ENCODE results near the gene LDLRAD4.

LDLRAD4 gene

GRCh38 chr18:13252686-13253410 is 34.3 kb downstream of the LDLRAD4 start:
- DNase-seq (ENCODE audit: low read depth in 2 of 2) = no peak
- no peak overlapping the region for H3K4me3 ChIP-seq (replicated peaks in 1 of 2; ENCODE audit: low read depth in 2 of 2, low read length in 2 of 2)
- no peak for TF ChIP-seq CTCF (IDR thresholded peaks at IDR 0.05; ENCODE audit: low read depth, low read length)

GRCh38 chr18:13253786-13254688 is 35.5 kb downstream of the LDLRAD4 start:
- TF ChIP-seq CTCF (IDR thresholded peaks at IDR 0.05; ENCODE audit: low read depth, low read length) = no peak
- DNase-seq (ENCODE audit: low read depth in 2 of 2) = no peak
- H3K4me3 ChIP-seq (replicated peaks in 1 of 2; ENCODE audit: low read depth in 2 of 2, low read length in 2 of 2) = no peak overlapping the region

- no peak for TF ChIP-seq CTCF (IDR thresholded peaks at IDR 0.05; ENCODE audit: low read depth, low read length)
- no peak overlapping the region for H3K4me3 ChIP-seq (replicated peaks in 1 of 2; ENCODE audit: low read depth in 2 of 2, low read length in 2 of 2)
- DNase-seq (ENCODE audit: low read depth in 2 of 2) = no peak
These were observed 36.7 kb downstream of the LDLRAD4 start for GRCh38 chr18:13254971-13255927.

GRCh38 chr18:13256444-13257305 is 38.1 kb downstream of the LDLRAD4 start:
- no peak for TF ChIP-seq CTCF (IDR thresholded peaks at IDR 0.05; ENCODE audit: low read depth, low read length)
- no peak for DNase-seq (ENCODE audit: low read depth in 2 of 2)

GRCh38 chr18:13257361-13257980 is 38.9 kb downstream of the LDLRAD4 start:
- no peak for TF ChIP-seq CTCF (IDR thresholded peaks at IDR 0.05; ENCODE audit: low read depth, low read length)
- H3K4me3 ChIP-seq (replicated peaks in 1 of 2; ENCODE audit: low read depth in 2 of 2, low read length in 2 of 2) = no peak overlapping the region
- DNase-seq (ENCODE audit: low read depth in 2 of 2) = no peak

More at GRCh38 chr18:13256444-13257305, 38.1 kb downstream of the LDLRAD4 start:
- H3K4me3 ChIP-seq (replicated peaks in 1 of 2; ENCODE audit: low read depth in 2 of 2, low read length in 2 of 2) = no peak overlapping the region
